ENCODE data around the gene WASHC4. TPM values are rescaled to one million over a fixed set of nuclear protein-coding genes. Genes with fewer than 3 reads are reported as not detected.

Gene WASHC4
- total and polyA plus RNA-seq, 4 donors, result 11.5 to 59.1 (median 32.6) TPM

DNA sequence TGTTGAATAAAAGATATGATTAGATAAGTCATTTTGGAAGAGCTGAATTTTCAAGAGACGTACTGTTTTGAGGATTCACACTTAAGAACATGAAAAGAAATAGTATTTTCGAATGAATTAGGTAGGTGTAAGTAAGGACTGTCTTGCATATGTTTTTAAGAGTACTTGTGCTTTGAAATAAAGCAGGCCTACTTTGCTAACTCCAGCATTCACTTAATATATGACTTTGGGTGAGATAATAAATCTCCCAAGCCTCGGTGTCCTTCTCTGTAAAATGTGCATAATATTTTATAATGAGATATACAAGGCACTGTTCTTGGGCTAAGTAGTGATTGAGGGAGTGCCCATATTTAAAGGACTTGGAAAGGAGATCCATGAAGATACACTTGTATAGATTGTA lies 54.6 kb downstream of the WASHC4 start:
- H3K27ac ChIP-seq (ENCODE audit: low read depth in 1 of 2, low read length in 2 of 2), result no peak overlapping the region
- no peaks in the 10 kb centered on the region for H3K27me3 ChIP-seq (ENCODE audit: control insufficient read depth in 4 of 4, insufficient read depth in 4 of 4, low read length in 3 of 4)
- no peak overlapping the region for H3K9ac ChIP-seq (ENCODE audit: low read depth in 1 of 2, low read length in 2 of 2)
- no peak for DNase-seq (ENCODE audit: low spot score)
- peaks cover 6 to 58% (median 55%) of the 10 kb centered on the region in 4 donors for H3K36me3 ChIP-seq (ENCODE audit: control insufficient read depth in 4 of 4, insufficient read depth in 3 of 4, low read depth in 1 of 4, low read length in 3 of 4)
- no peaks in the 10 kb centered on the region for H3K4me1 ChIP-seq (ENCODE audit: control insufficient read depth in 4 of 4, insufficient read depth in 4 of 4, low read length in 3 of 4)
- H3K4me3 ChIP-seq (ENCODE audit: low read depth in 1 of 3, low read length in 3 of 3), result no peak overlapping the region
- no peaks in the 10 kb centered on the region for H3K9me3 ChIP-seq (ENCODE audit: control insufficient read depth in 4 of 4, low read length in 3 of 4)
- 97% methylated on average over 3 of the region's 3 CpGs for WGBS
- TF ChIP-seq TAF1 (conservative IDR thresholded peaks at IDR 0.05) (no peak), REST (IDR thresholded peaks at IDR 0.05) (no peak), MAX (IDR thresholded peaks at IDR 0.05) (no peak), JUND (IDR thresholded peaks at IDR 0.05) (no peak), YY1 (IDR thresholded peaks at IDR 0.05) (no peak), SP1 (IDR thresholded peaks at IDR 0.05) (no peak), ZBTB33 (IDR thresholded peaks at IDR 0.05) (no peak), HNF4A (conservative IDR thresholded peaks at IDR 0.05) (no peak), CTCF (IDR thresholded peaks at IDR 0.05; ENCODE audit: low read depth, low read length, missing input control) (no peak), HNF4G (IDR thresholded peaks at IDR 0.05) (no peak), EGR1 (IDR thresholded peaks at IDR 0.05; ENCODE audit: low read depth in 2 of 2) (no peak), ATF3 (IDR thresholded peaks at IDR 0.05) (no peak), NR2F2 (IDR thresholded peaks at IDR 0.05) (no peak), RAD21 (IDR thresholded peaks at IDR 0.05) (no peak), GABPA (IDR thresholded peaks at IDR 0.05 in 1 of 2, conservative IDR thresholded peaks at IDR 0.05 in 1 of 2) (no peak), RXRA (IDR thresholded peaks at IDR 0.05) (no peak), FOXA1 (IDR thresholded peaks at IDR 0.05) (no peak), FOXA2 (IDR thresholded peaks at IDR 0.05) (no peak)
